ENCODE results near the gene CDH15. TPM values are rescaled to one million over a fixed set of nuclear protein-coding genes. Genes with fewer than 3 reads are reported as not detected.
A peak's percentile ranks its signal among the peaks of the same experiment; 100 is the strongest.
"Not testable (repeated sequence)": the region's sequence is repeated elsewhere in the genome, so short reads cannot be mapped to it uniquely, and the experiment has no call there.

CDH15 gene
- total RNA-seq, 1 experiment from 2014 or later = 0.37 TPM

- no peak for DNase-seq (ENCODE audit: low spot score)
- in situ Hi-C loops (cut with HindIII; ENCODE audit: low sequenced_read_pairs) = no loop called here
Observed at GRCh38 chr16:89209522-89210044, 38.0 kb downstream of the CDH15 start.

DNA sequence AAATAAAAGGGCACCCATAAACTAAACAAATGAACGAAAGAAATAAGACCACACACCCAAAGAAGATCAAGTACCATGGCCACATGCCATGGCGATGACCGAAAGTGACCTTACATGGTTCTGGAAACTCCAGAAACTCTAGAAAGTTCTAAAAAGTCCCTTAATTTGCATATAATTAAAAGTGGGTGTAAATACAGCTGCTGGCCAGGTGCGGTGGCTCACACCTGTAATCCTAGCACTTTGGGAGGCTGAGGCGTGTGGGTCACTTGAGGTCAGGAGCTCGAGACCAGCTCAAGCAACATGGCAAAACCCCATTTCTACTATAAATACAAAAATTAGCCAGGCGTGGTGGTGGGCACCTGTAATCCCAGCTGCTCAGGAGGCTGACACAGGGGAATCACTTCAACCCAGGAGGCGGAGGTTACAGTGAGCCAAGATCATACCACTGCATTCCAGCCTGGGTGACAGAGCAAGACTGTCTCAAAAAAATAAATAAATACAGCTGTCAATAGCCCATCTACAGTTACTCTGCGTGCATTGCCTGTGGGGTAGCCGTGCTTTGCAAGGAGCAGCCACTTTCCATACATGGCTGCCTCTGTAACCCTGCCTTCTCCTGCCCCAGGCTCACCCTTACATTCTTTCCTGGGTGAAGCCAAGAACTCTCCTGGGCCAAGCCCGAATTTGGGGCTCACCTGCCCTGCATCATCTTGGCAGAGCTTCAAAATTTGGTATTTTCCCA, 38.8 kb downstream of the CDH15 start:
- in situ Hi-C loops (cut with HindIII; ENCODE audit: low sequenced_read_pairs) = no loop called here
- no peak for DNase-seq (ENCODE audit: low spot score)

DNA sequence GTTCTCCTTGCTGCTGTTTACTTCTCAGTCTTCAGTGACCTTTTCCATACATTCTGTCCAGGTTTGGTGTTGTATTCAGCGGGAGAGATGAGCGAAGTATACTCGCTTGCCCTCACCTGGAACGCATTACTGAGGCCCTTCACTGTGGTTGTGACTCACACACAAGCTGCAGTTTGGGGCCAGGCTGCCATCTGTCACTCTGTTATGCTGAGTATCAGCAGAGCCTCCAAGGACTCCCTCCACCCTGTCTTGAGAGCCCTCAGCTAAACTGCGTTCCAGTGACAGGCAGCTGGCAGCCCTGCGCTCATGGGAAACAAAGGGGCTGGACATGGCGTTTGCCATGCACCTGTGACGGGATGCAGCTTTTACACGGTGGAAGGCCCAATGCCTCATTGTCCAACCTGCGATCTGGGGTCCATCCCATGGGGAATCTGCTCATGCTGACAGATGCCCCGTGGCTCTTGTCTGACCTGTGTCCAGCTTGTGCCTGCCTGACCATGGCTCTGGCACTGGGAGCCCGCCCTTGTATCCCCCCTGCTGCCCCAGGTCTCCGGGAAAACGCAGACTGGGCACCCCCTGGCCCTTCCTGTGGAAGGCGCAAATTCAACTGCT, 39.5 kb downstream of the CDH15 start:
- peak; percentile 89 for DNase-seq (ENCODE audit: low spot score)
- in situ Hi-C loops (cut with HindIII; ENCODE audit: low sequenced_read_pairs) = no loop called here

- in situ Hi-C loops (cut with HindIII; ENCODE audit: low sequenced_read_pairs) = no loop called here
- DNase-seq (ENCODE audit: low spot score) = peak; percentile 93
Observed at GRCh38 chr16:89216315-89217137, 45.0 kb downstream of the CDH15 start.

DNA sequence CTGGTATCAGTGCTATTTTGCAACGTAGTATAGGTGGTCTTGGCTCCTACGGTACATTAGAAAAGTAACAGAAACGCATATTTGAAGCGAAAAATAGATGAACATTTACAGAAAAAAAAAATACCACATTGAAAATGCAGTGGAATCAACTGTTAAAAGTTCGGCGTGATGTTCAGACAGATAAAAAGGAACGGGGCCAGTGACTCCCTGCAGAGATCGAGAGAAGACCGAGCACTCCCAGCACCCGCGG, 45.5 kb downstream of the CDH15 start:
- DNase-seq (ENCODE audit: low spot score) = no peak
- in situ Hi-C loops (cut with HindIII; ENCODE audit: low sequenced_read_pairs) = no loop called here

GRCh38 chr16:89217388-89218191, 46.0 kb downstream of the CDH15 start, which contains the start of gene ZNF778:
Gene ZNF778 (plus strand): TSS chr16:89217703. CDS start chr16:89221128, 3,425 bp downstream.
- in situ Hi-C loops (cut with HindIII; ENCODE audit: low sequenced_read_pairs) = no loop called here

GRCh38 chr16:89219365-89219764, 47.8 kb downstream of the CDH15 start:
- DNase-seq (ENCODE audit: low spot score) = no peak
- in situ Hi-C loops (cut with HindIII; ENCODE audit: low sequenced_read_pairs) = no loop called here

More at GRCh38 chr16:89217388-89218191, 46.0 kb downstream of the CDH15 start, which contains the start of gene ZNF778:
- DNase-seq (ENCODE audit: low spot score) = peak; percentile 87

DNA sequence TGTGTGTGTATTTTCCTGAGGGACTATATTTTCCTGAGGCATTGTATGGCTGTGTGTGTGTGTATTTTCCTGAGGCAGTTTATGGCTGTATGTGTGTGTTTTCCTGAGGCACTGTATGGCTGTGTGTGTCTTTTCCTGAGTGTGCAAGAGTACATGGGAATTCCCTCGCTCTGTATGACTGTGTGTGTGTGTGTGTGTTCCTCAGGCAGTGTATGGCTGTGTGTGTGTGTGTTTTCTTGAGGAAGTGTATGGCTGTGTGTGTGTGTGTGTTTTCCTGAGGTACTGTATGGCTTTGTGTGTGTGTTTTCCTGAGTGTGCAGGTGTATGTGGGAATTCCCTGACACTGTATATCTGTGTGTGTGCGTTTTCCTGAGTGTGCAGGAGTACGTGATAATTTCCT, 50.1 kb downstream of the CDH15 start:
- in situ Hi-C loops (cut with HindIII; ENCODE audit: low sequenced_read_pairs) = no loop called here
- no peak for DNase-seq (ENCODE audit: low spot score)

DNA sequence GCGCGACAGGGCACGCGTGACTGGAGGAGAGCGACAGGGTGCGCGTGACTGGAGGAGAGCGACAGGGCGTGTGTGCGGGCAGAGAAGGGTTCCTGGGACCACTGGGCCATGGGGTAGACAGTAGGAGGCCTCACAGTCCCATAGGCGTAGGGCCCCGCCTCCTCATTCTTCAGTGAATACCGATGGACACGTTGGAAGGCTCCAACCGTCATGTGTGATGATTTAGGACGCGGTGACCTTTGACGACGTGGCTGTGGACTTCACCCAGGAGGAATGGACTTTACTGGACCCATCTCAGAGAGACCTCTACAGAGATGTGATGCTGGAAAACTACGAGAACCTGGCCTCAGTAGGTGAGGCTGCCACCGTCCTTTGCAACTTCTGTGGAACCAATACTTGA, 51.4 kb downstream of the CDH15 start:
- in situ Hi-C loops (cut with HindIII; ENCODE audit: low sequenced_read_pairs) = no loop called here
- DNase-seq (ENCODE audit: low spot score) = no peak

DNA sequence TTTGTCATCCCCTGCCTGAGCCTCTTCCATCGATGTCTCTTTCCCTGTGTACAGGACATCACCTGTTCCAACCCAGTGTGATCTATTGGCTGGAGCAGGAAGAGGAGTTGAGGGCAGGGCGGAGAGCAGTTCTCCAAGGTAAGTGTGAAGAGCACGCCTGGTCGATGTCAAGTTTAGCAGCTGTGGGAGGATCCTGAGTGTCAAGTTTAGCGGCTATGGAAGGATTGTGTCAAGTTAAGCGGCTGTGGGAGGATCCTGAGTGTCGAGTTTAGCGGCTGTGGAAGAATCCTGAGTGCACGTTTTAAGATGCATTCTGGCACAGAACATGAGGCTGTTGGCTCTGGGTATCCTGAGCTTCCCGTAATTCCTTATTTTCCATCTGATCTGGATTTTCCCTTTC, 53.1 kb downstream of the CDH15 start:
- in situ Hi-C loops (cut with HindIII; ENCODE audit: low sequenced_read_pairs) = no loop called here
- no peak for DNase-seq (ENCODE audit: low spot score)

DNA sequence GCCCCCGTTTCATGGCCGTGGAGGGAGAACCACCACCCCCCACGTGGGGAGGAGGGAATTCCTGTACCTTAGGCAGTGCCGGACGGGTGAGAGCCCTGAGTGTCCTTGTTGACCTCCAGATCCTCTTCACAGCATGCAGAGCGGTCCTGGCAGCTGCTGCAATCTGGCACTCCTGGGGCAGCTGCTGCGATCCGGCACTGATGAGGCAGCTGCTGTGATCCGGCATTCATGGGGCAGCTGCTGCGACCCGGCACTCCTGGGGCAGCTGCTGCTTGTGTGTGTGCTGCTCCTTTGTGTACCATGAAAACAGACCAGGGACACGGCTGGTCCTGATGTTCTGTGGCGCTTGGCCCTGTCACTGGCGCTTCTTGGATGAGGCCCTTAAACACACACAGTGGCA, 58.7 kb downstream of the CDH15 start:
- no peak for DNase-seq (ENCODE audit: low spot score)
- in situ Hi-C loops (cut with HindIII; ENCODE audit: low sequenced_read_pairs) = no loop called here

DNA sequence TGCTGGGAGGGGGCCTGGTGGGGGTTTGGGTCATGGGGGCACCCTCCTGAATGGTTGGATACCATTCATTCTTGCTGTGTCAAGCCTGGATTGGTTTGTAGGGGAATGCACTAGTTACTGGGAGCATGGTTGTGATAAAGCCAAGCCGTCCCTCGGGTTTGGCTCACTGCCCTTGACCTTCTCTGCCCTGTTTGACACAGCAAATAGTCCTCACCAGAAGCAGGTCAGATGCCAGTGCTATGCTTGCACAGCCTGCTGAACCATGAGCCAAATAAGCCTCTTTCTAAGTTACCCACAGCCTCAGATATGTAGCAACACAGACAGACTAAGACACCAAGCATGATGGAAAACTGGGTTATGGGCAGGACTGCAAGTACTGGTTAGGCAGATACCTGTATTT, 60.6 kb downstream of the CDH15 start:
- in situ Hi-C loops (cut with HindIII; ENCODE audit: low sequenced_read_pairs) = no loop called here
- DNase-seq (ENCODE audit: low spot score) = no peak

GRCh38 chr16:89233678-89234490, 62.3 kb downstream of the CDH15 start:
- in situ Hi-C loops (cut with HindIII; ENCODE audit: low sequenced_read_pairs) = no loop called here
- DNase-seq (ENCODE audit: low spot score) = no peak

DNA sequence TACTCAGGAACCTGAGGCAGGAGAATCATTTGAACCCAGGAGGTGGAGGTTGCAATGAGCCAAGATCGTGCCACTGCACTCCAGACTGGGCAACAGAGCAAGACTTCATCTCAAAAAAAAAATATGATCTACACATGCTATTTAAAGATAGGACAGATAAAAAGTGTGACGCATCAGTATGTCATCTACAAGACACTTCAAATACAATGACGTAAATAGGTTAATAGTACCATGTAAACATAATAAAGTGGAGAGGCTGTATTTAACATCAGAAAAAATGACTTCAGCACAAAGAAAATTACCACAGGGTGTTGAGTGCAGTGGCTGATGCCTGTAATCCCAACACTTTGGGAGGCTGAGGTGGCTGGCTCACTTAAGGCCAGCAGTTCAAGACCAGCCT, 66.2 kb downstream of the CDH15 start:
- in situ Hi-C loops (cut with HindIII; ENCODE audit: low sequenced_read_pairs) = no loop called here
- no peak for DNase-seq (ENCODE audit: low spot score)

DNA sequence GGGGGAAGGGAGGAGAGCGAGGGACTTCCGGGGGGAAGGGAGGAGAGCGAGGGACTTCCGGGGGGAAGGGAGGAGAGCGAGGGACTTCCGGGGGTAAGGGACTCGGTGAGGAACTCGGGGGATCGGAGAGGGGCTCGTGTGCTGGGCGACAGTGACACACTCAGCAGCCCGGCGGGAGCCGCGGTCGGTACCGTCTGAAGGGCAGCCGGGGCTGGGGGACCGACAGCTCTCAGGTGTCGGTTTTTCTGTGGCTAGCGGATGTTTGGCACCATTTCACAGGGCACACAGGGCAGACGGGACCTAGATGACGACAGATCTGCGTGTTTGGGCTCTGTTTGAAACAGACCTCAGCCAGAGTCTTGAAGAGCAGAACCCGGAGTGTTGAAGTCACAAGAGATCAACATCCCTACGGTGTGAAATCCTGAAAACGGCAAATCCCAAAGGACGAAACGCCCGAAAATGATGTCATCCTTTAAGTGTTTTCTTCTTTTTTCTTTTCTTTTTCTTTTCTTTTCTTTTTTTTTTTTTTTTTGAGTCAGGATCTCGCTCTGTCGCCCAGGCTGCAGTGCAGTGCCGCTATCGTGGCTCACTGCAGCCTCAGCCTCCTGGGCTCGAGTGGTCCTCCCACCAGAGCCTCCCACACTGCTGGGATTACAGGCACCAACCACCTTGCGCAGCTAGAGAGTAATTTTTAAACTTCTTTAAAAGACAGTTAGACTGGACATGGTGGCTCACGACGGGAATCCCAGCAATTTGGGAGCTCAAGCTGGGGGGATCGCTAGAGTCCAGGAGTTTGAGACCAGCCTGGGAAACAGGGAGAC, 69.8 kb downstream of the CDH15 start:
- in situ Hi-C loops (cut with HindIII; ENCODE audit: low sequenced_read_pairs) = no loop called here
- DNase-seq (ENCODE audit: low spot score) = peak; percentile 83

DNA sequence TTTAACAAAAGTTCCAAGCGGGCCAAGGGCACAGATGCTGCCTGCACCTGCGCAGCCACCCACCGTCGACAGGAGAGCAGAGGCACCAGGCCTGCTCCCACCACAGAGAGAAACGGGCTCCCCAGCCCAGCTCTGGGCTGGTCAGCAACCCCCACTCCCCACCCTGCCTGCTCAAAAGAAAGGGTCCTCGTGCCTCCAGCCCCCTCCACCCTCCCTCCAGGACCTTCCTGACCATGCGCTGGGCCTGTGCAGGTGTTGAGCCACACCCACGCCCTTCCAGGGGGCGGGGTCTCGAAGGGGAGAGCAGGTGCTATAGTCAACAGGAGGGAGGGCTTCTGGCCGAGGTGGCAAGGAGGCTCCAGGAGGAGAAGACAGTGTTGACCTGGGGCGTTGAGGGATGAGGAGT, 71.2 kb downstream of the CDH15 start:
- no peak for DNase-seq (ENCODE audit: low spot score)
- in situ Hi-C loops (cut with HindIII; ENCODE audit: low sequenced_read_pairs) = no loop called here

DNA sequence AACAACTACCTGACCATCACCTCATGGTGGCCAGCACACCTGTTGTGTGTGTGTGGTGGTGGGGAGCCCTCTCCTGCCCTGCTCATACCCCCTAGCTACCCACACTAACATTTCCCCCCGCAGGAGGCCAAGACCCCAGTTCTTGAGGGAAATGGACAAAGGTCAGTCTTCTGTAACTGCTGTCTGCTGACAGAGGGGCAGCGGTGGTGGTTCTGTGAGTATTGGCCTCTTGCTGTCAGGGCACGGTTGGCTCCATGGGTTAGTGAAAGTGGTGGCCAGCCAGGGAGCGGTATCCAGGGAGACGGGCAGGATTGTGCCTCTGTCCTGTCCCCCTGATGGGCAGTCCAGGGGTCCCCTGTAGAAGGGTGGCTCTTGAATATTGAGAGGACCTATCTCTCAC, 72.1 kb downstream of the CDH15 start:
- no peak for DNase-seq (ENCODE audit: low spot score)
- in situ Hi-C loops (cut with HindIII; ENCODE audit: low sequenced_read_pairs) = no loop called here

GRCh38 chr16:89244264-89244663, 72.7 kb downstream of the CDH15 start:
- in situ Hi-C loops (cut with HindIII; ENCODE audit: low sequenced_read_pairs); DNase-seq (ENCODE audit: low spot score): not testable (repeated sequence)

Measured in G401 (cell line).